GM12874 (cell line): ENCODE results near the gene ELF5.

ENCODE experiments used
- CTCF ChIP-seq: IDR thresholded peaks from 2 replicates; pipeline ENCODE4 v1.5.1; 2011; ENCODE audit warnings: low read depth, mild to moderate bottlenecking, control low read depth, low read length, moderate library complexity; ENCODE audit not compliant: insufficient read depth

Gene ELF5

GRCh38 chr11:34523053-34523452 lies 9.5 kb upstream of the ELF5 start:
- no peak for TF ChIP-seq CTCF

- no peak for TF ChIP-seq CTCF
These were observed 8.6 kb upstream of the ELF5 start for GRCh38 chr11:34522188-34522587.

GRCh38 chr11:34521265-34521664 lies 7.7 kb upstream of the ELF5 start:
- no peak for TF ChIP-seq CTCF

GRCh38 chr11:34519595-34520235 lies 6.1 kb upstream of the ELF5 start:
- TF ChIP-seq CTCF: no peak

- no peak for TF ChIP-seq CTCF
These were observed 2.9 kb upstream of the ELF5 start for GRCh38 chr11:34516247-34517040.

- no peak for TF ChIP-seq CTCF
These were observed 1.0 kb upstream of the ELF5 start for GRCh38 chr11:34514597-34514996.

GRCh38 chr11:34512840-34513681 lies 533 bp downstream of the ELF5 start:
- peak; percentile 91 for TF ChIP-seq CTCF
